A549 treated with ZK216348 at 1 μM for 4 hours (cell line): Measurements from ENCODE around the gene TTC39C. TPM values are rescaled to one million over a fixed set of nuclear protein-coding genes. Genes with fewer than 3 reads are reported as not detected.

Source experiments
- total RNA-seq: library from RNA; stranded (reverse); fragments of 200-300 nt; extraction: Qiagen RNA extraction; gene quantifications from 5 replicates; pipeline ENCODE4 v1.2.3, GENCODE V29; 2022; ENCODE audit warnings: low read depth

TTC39C gene
- total RNA-seq, result 11.8 to 16.8 TPM (median 14.3 TPM) in 5 replicates

DNA sequence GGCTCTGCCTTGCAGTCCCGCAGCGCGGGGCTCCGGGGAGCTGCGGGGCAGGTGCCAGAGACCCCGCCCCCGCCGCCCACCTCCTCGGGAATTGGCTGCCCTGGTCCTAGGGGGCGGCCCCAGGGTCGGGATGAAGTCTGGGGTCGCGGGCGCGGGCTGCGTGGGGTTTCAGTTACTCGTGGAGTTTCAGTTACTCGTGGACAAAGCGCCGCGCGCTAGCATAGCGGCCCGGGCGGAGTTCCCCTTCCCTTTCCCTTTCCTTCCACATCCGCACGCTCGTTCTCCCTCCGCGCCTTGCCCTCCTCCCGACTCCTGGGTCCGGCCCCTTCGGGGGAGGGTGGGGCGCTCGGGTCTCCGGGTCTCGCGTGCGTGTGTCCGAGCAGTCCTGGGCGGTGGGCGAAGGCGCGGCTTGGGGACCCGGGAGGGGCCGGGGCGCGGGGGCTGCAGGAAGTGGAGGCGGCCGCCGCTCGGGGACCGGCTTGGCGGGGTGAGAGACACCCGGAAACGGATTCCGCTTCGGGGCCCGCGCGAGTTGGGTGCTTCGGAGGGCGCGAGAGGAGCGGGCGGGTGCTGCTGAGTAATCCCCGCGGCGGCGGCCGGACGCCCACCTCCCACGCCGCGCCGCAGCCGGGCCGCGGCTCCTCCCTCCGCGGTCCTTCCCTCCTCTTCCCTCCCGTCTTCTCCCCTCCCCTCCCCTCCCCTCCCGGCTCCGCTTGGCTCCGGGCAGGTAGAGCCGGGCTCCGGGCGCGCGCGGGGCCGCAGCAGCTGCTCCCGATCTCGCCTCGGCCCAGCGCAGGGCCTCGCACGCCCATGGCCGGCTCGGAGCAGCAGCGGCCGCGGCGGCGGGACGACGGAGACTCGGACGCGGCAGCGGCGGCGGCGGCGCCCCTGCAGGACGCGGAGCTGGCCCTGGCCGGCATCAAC lies at the start of gene TTC39C:
TSS of gene TTC39C (plus strand) at position 693 of the 924 bp plus-strand sequence. CDS start at position 811, 118 bp downstream.

DNA sequence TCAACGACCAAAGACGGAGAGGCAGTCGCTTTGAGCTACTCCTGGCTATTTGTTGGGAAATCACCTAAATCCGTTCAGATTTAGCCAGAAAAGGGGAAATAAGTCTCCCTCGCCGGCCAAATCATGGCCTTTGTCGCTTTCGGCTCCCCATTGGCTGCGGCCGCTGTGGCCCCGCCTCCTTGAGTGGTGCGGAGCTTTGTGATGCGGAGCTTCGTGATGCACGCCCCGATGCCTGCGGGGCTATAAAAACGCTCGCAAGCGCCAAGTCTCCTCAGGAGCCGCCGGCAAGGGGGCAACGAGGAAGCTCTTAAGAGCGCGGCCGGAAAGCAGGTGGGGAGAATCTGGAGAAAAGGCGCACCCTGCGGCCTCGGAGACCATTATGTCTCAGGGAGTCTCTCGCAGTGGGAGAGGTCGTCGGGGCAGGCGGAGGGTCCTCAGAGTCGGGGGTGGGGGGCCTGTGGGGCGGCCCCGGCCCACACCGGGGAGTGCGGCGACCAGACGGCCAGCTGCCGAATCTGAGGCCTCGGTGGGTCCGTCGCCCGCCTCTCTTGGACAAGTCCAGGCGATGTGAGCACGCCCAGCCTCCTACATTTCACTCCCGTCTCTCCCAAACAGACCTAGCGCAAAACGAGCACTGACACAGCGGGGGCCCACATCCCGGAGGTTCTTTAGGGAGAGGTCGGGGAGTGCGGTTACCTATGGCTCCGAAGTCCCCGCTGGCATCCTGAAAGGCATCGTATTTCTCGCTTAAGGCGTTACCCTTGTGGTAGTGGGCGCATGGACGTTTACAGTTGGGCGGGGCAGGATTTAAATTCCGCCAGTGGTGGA lies 124.4 kb downstream of the TTC39C start, which contains the start of gene CABYR:
TSS of gene CABYR (plus strand) at position 274 of the 828 bp plus-strand sequence. CDS start 4,053 bp downstream, outside the sequence.

Other genes starting within 250 kb of the TTC39C start
- gene CABYR, start 124.3 kb downstream of the TTC39C start, total RNA-seq, result 10.9 to 22.8 TPM (median 13.2 TPM) in 5 replicates